HepG2 (cell line): ENCODE results near the gene CCDC38. TPM values are rescaled to one million over a fixed set of nuclear protein-coding genes. Genes with fewer than 3 reads are reported as not detected.

Source experiments
- CSRNP2 ChIP-seq: sonication (generic); formaldehyde crosslinking; conservative IDR thresholded peaks from 2 replicates; pipeline ENCODE4 v1.8.0; 2022; ENCODE audit warnings: low read depth, missing genetic modification reagents
- ELK4 ChIP-seq: sonication (generic); formaldehyde crosslinking; IDR thresholded peaks from 2 replicates; pipeline ENCODE4 v1.9.0; 2021; ENCODE audit warnings: missing genetic modification reagents, borderline replicate concordance
- FOXC1 ChIP-seq: sonication (generic); formaldehyde crosslinking; IDR thresholded peaks from 2 replicates; pipeline ENCODE4 v1.8.0; 2022; ENCODE audit warnings: mild to moderate bottlenecking, missing genetic modification reagents, borderline replicate concordance
- KAT2B ChIP-seq: fragments of 150-350 bp; IDR thresholded peaks from 2 replicates; pipeline ENCODE4 v1.6.1; 2014; ENCODE audit warnings: low read depth, low read length, borderline replicate concordance
- KDM6A ChIP-seq: IDR thresholded peaks from 2 replicates; pipeline ENCODE4 v1.6.1; 2016; ENCODE audit warnings: low read depth
- LRRFIP1 ChIP-seq: sonication (generic); formaldehyde crosslinking; conservative IDR thresholded peaks from 2 replicates; pipeline ENCODE4 v1.4.0; 2020; ENCODE audit warnings: missing genetic modification reagents
- NFYC ChIP-seq: IDR thresholded peaks from 2 replicates; pipeline ENCODE4 v1.6.1; 2016; ENCODE audit warnings: missing genetic modification reagents, missing compliant biosample characterization
- RORA ChIP-seq: sonication (generic); formaldehyde crosslinking; IDR thresholded peaks from 2 replicates; pipeline ENCODE4 v1.5.0; 2020; ENCODE audit warnings: mild to moderate bottlenecking, missing genetic modification reagents, moderate library complexity
- SOX5 ChIP-seq: IDR thresholded peaks from 2 replicates; pipeline ENCODE4 v1.6.1; 2016; ENCODE audit warnings: borderline replicate concordance
- TFE3 ChIP-seq: IDR thresholded peaks from 2 replicates; pipeline ENCODE4 v1.6.1; 2016
- TSC22D2 ChIP-seq: sonication (generic); formaldehyde crosslinking; IDR thresholded peaks from 2 replicates; pipeline ENCODE4 v1.5.1; 2020; ENCODE audit warnings: missing genetic modification reagents, mild to moderate bottlenecking, borderline replicate concordance
- ZBTB34 ChIP-seq: sonication (generic); formaldehyde crosslinking; IDR thresholded peaks from 2 replicates; pipeline ENCODE4 v1.8.0; 2022; ENCODE audit warnings: mild to moderate bottlenecking, missing genetic modification reagents
- ZBTB38 ChIP-seq: sonication (generic); formaldehyde crosslinking; IDR thresholded peaks from 2 replicates; pipeline ENCODE4 v1.5.1; 2020; ENCODE audit warnings: mild to moderate bottlenecking, missing genetic modification reagents
- ZKSCAN1 ChIP-seq: fragments of 150-350 bp; IDR thresholded peaks from 2 replicates; pipeline ENCODE4 v1.6.1; 2014; ENCODE audit warnings: low read length
- ZNF230 ChIP-seq: sonication (generic); formaldehyde crosslinking; IDR thresholded peaks from 2 replicates; pipeline ENCODE4 v1.4.0; 2020; ENCODE audit warnings: mild to moderate bottlenecking, missing genetic modification reagents
- ZNF30 ChIP-seq: sonication (generic); formaldehyde crosslinking; IDR thresholded peaks from 2 replicates; pipeline ENCODE4 v1.5.0; 2020; ENCODE audit warnings: mild to moderate bottlenecking, missing genetic modification reagents
- ZNF317 ChIP-seq: sonication (generic); formaldehyde crosslinking; IDR thresholded peaks from 2 replicates; pipeline ENCODE4 v1.5.0; 2020; ENCODE audit warnings: mild to moderate bottlenecking, missing genetic modification reagents
- ZNF549 ChIP-seq: sonication (generic); formaldehyde crosslinking; IDR thresholded peaks from 2 replicates; pipeline ENCODE4 v1.5.0; 2020; ENCODE audit warnings: missing genetic modification reagents
- ZNF841 ChIP-seq: sonication (generic); formaldehyde crosslinking; IDR thresholded peaks from 2 replicates; pipeline ENCODE4 v1.8.1; 2023; ENCODE audit warnings: missing genetic modification reagents, borderline replicate concordance
- polyA plus RNA-seq, 8 experiments: library from polyadenylated mRNA; depleted of rRNA in 3 of 8; stranded (reverse) in 7 of 8; unstranded in 1 of 8; fragments of >200 nt; fragmentation: Illumina TruSeq in 4 of 8; extraction: Trizol in 4 of 8; gene quantifications; 2 replicates each; pipeline versions ENCODE4 v1.2.1 to v1.2.3, GENCODE V29; 2011 to 2016; ENCODE audit warnings: low read depth in 4 of 8, missing spikeins in 1 of 8, mixed read lengths in 1 of 8; ENCODE audit not compliant: insufficient read depth in 1 of 8
- total RNA-seq, 5 experiments: library from RNA; depleted of rRNA; stranded (reverse); fragments of >200 nt; fragmentation: Illumina TruSeq; extraction: Trizol; gene quantifications; 2 replicates each; pipeline ENCODE4 v1.2.3, GENCODE V29; 2016; ENCODE audit warnings: low read depth in 1 of 5

CCDC38 gene
- total and polyA plus RNA-seq, 2 of the 13 experiments (the other 11 are each of a cell fraction or from before 2014, with no cell fraction given), result 0.24 to 0.32 TPM

- TF ChIP-seq LRRFIP1 (CRISPR knock-in tag), result no peak
- TF ChIP-seq KAT2B, result no peak
- no peak for TF ChIP-seq ZNF549 (CRISPR knock-in tag)
- no peak for TF ChIP-seq FOXC1 (CRISPR knock-in tag)
- no peak for TF ChIP-seq NFYC
- TF ChIP-seq TFE3 (CRISPR knock-in tag), result no peak; the same call in 1 of the 2 replicates
- no peak for TF ChIP-seq TSC22D2 (CRISPR knock-in tag)
- TF ChIP-seq SOX5 (CRISPR knock-in tag), result peak; percentile 82; the same call in 1 of the 2 replicates
- no peak for TF ChIP-seq ZNF30 (CRISPR knock-in tag)
- TF ChIP-seq ZKSCAN1, result no peak
- TF ChIP-seq ZNF230 (CRISPR knock-in tag), result no peak
- TF ChIP-seq ZBTB38 (CRISPR knock-in tag), result peak; percentile 62; the same call in 1 of the 2 replicates
- 0 out of 2 replicates have a peak, but pooled peaks have one; percentile 18 for TF ChIP-seq ZNF317 (CRISPR knock-in tag)
- TF ChIP-seq KDM6A, result 0 out of 2 replicates have a peak, but pooled peaks have one; percentile 41
- TF ChIP-seq ZBTB34, result 0 out of 2 replicates have a peak, but pooled peaks have one; percentile 38
- TF ChIP-seq RORA, result no peak
- TF ChIP-seq ELK4 (CRISPR knock-in tag), result no peak
- no peak for TF ChIP-seq ZNF841 (CRISPR knock-in tag)
- TF ChIP-seq CSRNP2, result no peak
These were observed 34.0 kb upstream of the CCDC38 start (continued) for GRCh38 chr12:95976416-95976832.
